GM18520 (cell line): ENCODE data around the gene CABP5.
"Not testable (repeated sequence)": the region's sequence is repeated elsewhere in the genome, so short reads cannot be mapped to it uniquely, and the experiment has no call there.

Experiments
- ATAC-seq: cut with Tn5 transposase; IDR thresholded peaks from one replicate; pipeline ENCODE4 v1.9.1; 2021; ENCODE audit not compliant: unreplicated experiment

The CABP5 gene

GRCh38 chr19:48043675-48044258 lies at the start of gene CABP5:
CABP5 (minus strand) TSS chr19:48044079; CDS start chr19:48043922, 157 bp downstream.
- ATAC-seq = no peak

- not testable (repeated sequence) for ATAC-seq
These were observed 47.3 kb upstream of the CABP5 start for GRCh38 chr19:48091111-48091718.

- ATAC-seq = no peak
These were observed 46.5 kb upstream of the CABP5 start for GRCh38 chr19:48090281-48090802.

- not testable (repeated sequence) for ATAC-seq
These were observed 45.1 kb upstream of the CABP5 start for GRCh38 chr19:48088991-48089390.

GRCh38 chr19:48085904-48086864 lies 42.3 kb upstream of the CABP5 start:
- ATAC-seq = no peak

GRCh38 chr19:48085076-48085475 lies 41.2 kb upstream of the CABP5 start:
- ATAC-seq = no peak

- ATAC-seq = no peak
These were observed 37.2 kb upstream of the CABP5 start for GRCh38 chr19:48081106-48081505.

- not testable (repeated sequence) for ATAC-seq
These were observed 26.4 kb upstream of the CABP5 start for GRCh38 chr19:48070177-48070769.

- ATAC-seq = no peak
These were observed 25.6 kb upstream of the CABP5 start for GRCh38 chr19:48069435-48069834.

GRCh38 chr19:48064509-48064908 lies 20.6 kb upstream of the CABP5 start:
- ATAC-seq = no peak

- ATAC-seq = no peak
These were observed 17.8 kb upstream of the CABP5 start for GRCh38 chr19:48061401-48062344.

GRCh38 chr19:48060381-48060780 lies 16.5 kb upstream of the CABP5 start:
- no peak for ATAC-seq

- no peak for ATAC-seq
These were observed 15.5 kb upstream of the CABP5 start for GRCh38 chr19:48059331-48059730.

- no peak for ATAC-seq
These were observed 10.0 kb upstream of the CABP5 start for GRCh38 chr19:48053856-48054255.

GRCh38 chr19:48053076-48053475 lies 9.2 kb upstream of the CABP5 start:
- no peak for ATAC-seq

GRCh38 chr19:48051335-48052033 lies 7.6 kb upstream of the CABP5 start:
- ATAC-seq = no peak

GRCh38 chr19:48044561-48044960 lies 682 bp upstream of the CABP5 start:
- ATAC-seq = no peak

GRCh38 chr19:48041877-48042580 lies 1.9 kb downstream of the CABP5 start:
- ATAC-seq = no peak

GRCh38 chr19:48036765-48037164 lies 7.1 kb downstream of the CABP5 start:
- ATAC-seq = no peak
